Measurements from ENCODE around the gene GLI1.

DNA sequence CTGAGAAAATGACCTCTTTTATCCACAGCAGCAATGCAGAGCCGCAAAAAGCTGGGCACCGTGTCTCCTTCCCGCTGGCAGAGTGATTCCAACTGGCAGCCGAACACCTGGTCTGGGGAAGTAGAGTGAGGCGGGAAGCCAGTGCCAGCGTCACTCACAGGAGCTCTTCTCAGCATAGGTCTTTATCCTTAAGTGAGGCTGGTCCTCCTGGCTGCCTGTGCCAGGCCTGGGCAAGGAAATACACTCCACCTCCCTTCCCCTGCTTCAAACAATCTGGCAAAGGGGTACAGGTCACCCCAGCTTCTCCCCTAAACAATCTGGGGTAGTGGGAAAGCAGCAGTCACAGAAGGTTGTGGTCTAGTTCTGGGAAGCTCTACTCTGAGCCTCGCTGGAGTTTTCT, 15.3 kb downstream of the GLI1 start:
- TF ChIP-seq EZH2 (IDR thresholded peaks at IDR 0.05; ENCODE audit: low read length) = peak; percentile 67
- TF ChIP-seq, protein P1, sequence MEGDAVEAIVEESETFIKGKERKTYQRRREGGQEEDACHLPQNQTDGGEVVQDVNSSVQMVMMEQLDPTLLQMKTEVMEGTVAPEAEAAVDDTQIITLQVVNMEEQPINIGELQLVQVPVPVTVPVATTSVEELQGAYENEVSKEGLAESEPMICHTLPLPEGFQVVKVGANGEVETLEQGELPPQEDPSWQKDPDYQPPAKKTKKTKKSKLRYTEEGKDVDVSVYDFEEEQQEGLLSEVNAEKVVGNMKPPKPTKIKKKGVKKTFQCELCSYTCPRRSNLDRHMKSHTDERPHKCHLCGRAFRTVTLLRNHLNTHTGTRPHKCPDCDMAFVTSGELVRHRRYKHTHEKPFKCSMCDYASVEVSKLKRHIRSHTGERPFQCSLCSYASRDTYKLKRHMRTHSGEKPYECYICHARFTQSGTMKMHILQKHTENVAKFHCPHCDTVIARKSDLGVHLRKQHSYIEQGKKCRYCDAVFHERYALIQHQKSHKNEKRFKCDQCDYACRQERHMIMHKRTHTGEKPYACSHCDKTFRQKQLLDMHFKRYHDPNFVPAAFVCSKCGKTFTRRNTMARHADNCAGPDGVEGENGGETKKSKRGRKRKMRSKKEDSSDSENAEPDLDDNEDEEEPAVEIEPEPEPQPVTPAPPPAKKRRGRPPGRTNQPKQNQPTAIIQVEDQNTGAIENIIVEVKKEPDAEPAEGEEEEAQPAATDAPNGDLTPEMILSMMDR (optimal IDR thresholded peaks at IDR 0.05 in 1 of 3, IDR thresholded peaks at IDR 0.05 in 1 of 3, conservative IDR thresholded peaks at IDR 0.05 in 1 of 3; ENCODE audit: extremely low read depth in 1 of 3, insufficient read depth in 2 of 3, low read length in 3 of 3) = no peak
